DND-41 (cell line): Measurements from ENCODE around the gene SEMA3E.

Experiments
- ATAC-seq: fragments of 200-7000 bp; cut with Tn5 transposase; 3 replicates; pipeline ENCODE4 v1.9.1; 2021; ENCODE audit warnings: low read depth; ENCODE audit not compliant: insufficient read depth
- DNase-seq: peaks from one replicate; pipeline ENCODE4 v3.0.0-alpha.2; 2020
- H2AFZ ChIP-seq: 2 replicates; pipeline ENCODE4 v1.6.0; 2012; ENCODE audit warnings: low read depth, low read length
- H3K27ac ChIP-seq: 2 replicates; pipeline ENCODE4 v1.5.1; 2012; ENCODE audit warnings: low read length, inconsistent platforms
- H3K27me3 ChIP-seq: fragments of 200-600 bp; sonication (generic); 2 replicates; pipeline ENCODE4 v1.6.0; 2012; ENCODE audit warnings: low read length, mild to moderate bottlenecking, inconsistent platforms; ENCODE audit not compliant: insufficient read depth, poor library complexity
- H3K36me3 ChIP-seq: 2 replicates; pipeline ENCODE4 v1.5.1; 2012; ENCODE audit warnings: low read length, inconsistent platforms; ENCODE audit not compliant: insufficient read depth
- H3K4me1 ChIP-seq: 2 replicates; pipeline ENCODE4 v1.5.1; 2012; ENCODE audit warnings: mild to moderate bottlenecking, low read length; ENCODE audit not compliant: insufficient read depth
- H3K4me2 ChIP-seq: 2 replicates; pipeline ENCODE4 v1.6.0; 2012; ENCODE audit warnings: mild to moderate bottlenecking, moderate library complexity, low read length, inconsistent platforms; ENCODE audit not compliant: insufficient read depth
- H3K4me3 ChIP-seq, 2 experiments: fragments of 200-600 bp in 1 of 2; shearing (Covaris generic) in 1 of 2; 2 replicates each; pipeline ENCODE4 v1.5.1; 2012 to 2016; ENCODE audit warnings: inconsistent platforms in 2 of 2, low read length in 2 of 2, mild to moderate bottlenecking in 2 of 2, low read depth in 1 of 2, moderate library complexity in 1 of 2
- H3K79me2 ChIP-seq: 2 replicates; pipeline ENCODE4 v1.6.0; 2012; ENCODE audit warnings: low read length, inconsistent platforms; ENCODE audit not compliant: insufficient read depth
- H3K9ac ChIP-seq: 2 replicates; pipeline ENCODE4 v1.6.0; 2012; ENCODE audit warnings: low read depth, mild to moderate bottlenecking, inconsistent platforms, low read length, moderate library complexity
- H3K9me3 ChIP-seq: 2 replicates; pipeline ENCODE4 v1.5.1; 2012; ENCODE audit warnings: low read length, moderate library complexity, mild to moderate bottlenecking, inconsistent platforms; ENCODE audit not compliant: insufficient read depth, severe bottlenecking
- H4K20me1 ChIP-seq: 2 replicates; pipeline ENCODE4 v1.6.0; 2012; ENCODE audit warnings: low read length; ENCODE audit not compliant: insufficient read depth
- CTCF ChIP-seq: IDR thresholded peaks from 2 replicates; pipeline ENCODE4 v1.5.1; 2012; ENCODE audit warnings: borderline replicate concordance, low read length, moderate library complexity, mild to moderate bottlenecking; ENCODE audit not compliant: poor library complexity, severe bottlenecking; ENCODE audit errors: extremely low read depth
- EZH2 ChIP-seq: IDR thresholded peaks from 3 replicates; pipeline ENCODE4 v1.6.1; 2012; ENCODE audit warnings: borderline replicate concordance, low read depth, mild to moderate bottlenecking, moderate library complexity, low read length, inconsistent platforms; ENCODE audit not compliant: severe bottlenecking

Gene SEMA3E

GRCh38 chr7:83517035-83517700, 131.8 kb downstream of the SEMA3E start:
- Histone ChIP-seq H3K79me2 (no peaks in the 10 kb centered on the region), H3K4me1 (no peaks in the 10 kb centered on the region), H3K4me3 (no peak overlapping the region), H2AFZ (no peak overlapping the region), H3K4me2 (no peak overlapping the region), H4K20me1 (no peaks in the 10 kb centered on the region), H3K9me3 (no peaks in the 10 kb centered on the region), H3K27ac (no peak overlapping the region), H3K27me3 (no peaks in the 10 kb centered on the region), H3K36me3 (no peaks in the 10 kb centered on the region), H3K9ac (no peak overlapping the region)
- no peak for DNase-seq
- TF ChIP-seq CTCF (no peak), EZH2 (no peak)
- ATAC-seq, result no peak

GRCh38 chr7:83514977-83515376, 134.0 kb downstream of the SEMA3E start:
- ATAC-seq (no peak), DNase-seq (no peak)
- Histone ChIP-seq H3K27ac (no peak overlapping the region), H3K36me3 (no peaks in the 10 kb centered on the region), H3K4me2 (no peak overlapping the region), H3K27me3 (no peaks in the 10 kb centered on the region), H3K79me2 (no peaks in the 10 kb centered on the region), H2AFZ (no peak overlapping the region), H4K20me1 (no peaks in the 10 kb centered on the region), H3K4me1 (no peaks in the 10 kb centered on the region), H3K9ac (no peak overlapping the region), H3K4me3 (no peak overlapping the region), H3K9me3 (no peaks in the 10 kb centered on the region)
- TF ChIP-seq CTCF (no peak), EZH2 (no peak)

- TF ChIP-seq EZH2 (no peak), CTCF (no peak)
- ATAC-seq (no peak), DNase-seq (no peak)
- Histone ChIP-seq H3K27ac (no peak overlapping the region), H3K79me2 (no peaks in the 10 kb centered on the region), H3K36me3 (no peaks in the 10 kb centered on the region), H3K4me1 (no peaks in the 10 kb centered on the region), H3K9me3 (no peaks in the 10 kb centered on the region), H3K4me3 (no peak overlapping the region), H2AFZ (no peak overlapping the region), H3K9ac (no peak overlapping the region), H3K4me2 (no peak overlapping the region), H3K27me3 (no peaks in the 10 kb centered on the region), H4K20me1 (no peaks in the 10 kb centered on the region)
Measured at GRCh38 chr7:83509255-83510021, 139.5 kb downstream of the SEMA3E start.
